ENCODE measurements around the gene KCNQ1OT1.

The KCNQ1OT1 gene

GRCh38 chr11:2741006-2741376 is 41.2 kb upstream of the KCNQ1OT1 start:
- TF ChIP-seq SNAI2 (CRISPR knock-in tag; IDR thresholded peaks at IDR 0.05), result no peak
- no peak for TF ChIP-seq PPARA (CRISPR knock-in tag; IDR thresholded peaks at IDR 0.05; ENCODE audit: borderline replicate concordance)
- ATAC-seq, result no peak

DNA sequence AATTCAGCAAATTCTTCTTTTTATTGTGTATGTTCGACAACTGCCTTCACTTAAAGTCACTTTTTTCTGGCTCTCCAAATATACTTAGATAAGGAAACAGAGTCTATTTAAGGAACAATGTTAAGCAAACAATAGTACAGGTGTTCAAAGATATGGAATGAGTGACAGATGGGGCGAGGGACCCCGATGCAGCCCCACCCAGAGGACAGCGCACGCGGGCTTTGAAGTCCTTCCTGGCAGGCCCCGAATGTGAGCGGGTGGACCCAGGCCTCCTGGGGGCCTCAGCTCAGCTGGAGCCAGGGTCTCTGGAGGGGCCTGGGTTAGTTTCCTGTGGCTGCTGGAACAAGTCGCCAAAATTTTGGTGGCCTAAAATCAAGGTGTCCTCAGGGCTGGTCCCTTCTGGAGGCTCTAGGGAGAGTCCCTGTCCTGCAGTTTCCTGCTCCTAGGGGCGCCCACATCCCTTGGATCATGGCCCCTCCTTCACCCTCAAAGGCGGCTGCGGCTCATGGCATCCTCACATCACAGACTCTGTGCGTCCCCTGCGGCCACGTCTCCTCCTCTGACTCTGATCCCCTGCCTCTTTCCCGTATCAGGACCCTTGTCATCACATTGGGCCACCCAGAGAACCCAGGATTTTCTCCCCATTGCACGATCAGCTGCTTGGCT is 40.6 kb upstream of the KCNQ1OT1 start:
- ATAC-seq, result no peak
- TF ChIP-seq ISL1 (CRISPR knock-in tag; IDR thresholded peaks at IDR 0.05) (no peak), ZNF70 (CRISPR knock-in tag; IDR thresholded peaks at IDR 0.05) (no peak), CREB5 (CRISPR knock-in tag; IDR thresholded peaks at IDR 0.05; ENCODE audit: low read depth) (no peak), ARNTL (CRISPR knock-in tag; IDR thresholded peaks at IDR 0.05; ENCODE audit: borderline replicate concordance, low read depth) (no peak), TOX (CRISPR knock-in tag; IDR thresholded peaks at IDR 0.05; ENCODE audit: borderline replicate concordance) (no peak), ESRRG (CRISPR knock-in tag; IDR thresholded peaks at IDR 0.05) (no peak)
- TF ChIP-seq, protein P1, sequence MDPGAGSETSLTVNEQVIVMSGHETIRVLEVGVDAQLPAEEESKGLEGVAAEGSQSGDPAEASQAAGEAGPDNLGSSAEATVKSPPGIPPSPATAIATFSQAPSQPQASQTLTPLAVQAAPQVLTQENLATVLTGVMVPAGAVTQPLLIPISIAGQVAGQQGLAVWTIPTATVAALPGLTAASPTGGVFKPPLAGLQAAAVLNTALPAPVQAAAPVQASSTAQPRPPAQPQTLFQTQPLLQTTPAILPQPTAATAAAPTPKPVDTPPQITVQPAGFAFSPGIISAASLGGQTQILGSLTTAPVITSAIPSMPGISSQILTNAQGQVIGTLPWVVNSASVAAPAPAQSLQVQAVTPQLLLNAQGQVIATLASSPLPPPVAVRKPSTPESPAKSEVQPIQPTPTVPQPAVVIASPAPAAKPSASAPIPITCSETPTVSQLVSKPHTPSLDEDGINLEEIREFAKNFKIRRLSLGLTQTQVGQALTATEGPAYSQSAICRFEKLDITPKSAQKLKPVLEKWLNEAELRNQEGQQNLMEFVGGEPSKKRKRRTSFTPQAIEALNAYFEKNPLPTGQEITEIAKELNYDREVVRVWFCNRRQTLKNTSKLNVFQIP (CRISPR knock-in tag; IDR thresholded peaks at IDR 0.05; ENCODE audit: borderline replicate concordance, low read depth), result no peak

DNA sequence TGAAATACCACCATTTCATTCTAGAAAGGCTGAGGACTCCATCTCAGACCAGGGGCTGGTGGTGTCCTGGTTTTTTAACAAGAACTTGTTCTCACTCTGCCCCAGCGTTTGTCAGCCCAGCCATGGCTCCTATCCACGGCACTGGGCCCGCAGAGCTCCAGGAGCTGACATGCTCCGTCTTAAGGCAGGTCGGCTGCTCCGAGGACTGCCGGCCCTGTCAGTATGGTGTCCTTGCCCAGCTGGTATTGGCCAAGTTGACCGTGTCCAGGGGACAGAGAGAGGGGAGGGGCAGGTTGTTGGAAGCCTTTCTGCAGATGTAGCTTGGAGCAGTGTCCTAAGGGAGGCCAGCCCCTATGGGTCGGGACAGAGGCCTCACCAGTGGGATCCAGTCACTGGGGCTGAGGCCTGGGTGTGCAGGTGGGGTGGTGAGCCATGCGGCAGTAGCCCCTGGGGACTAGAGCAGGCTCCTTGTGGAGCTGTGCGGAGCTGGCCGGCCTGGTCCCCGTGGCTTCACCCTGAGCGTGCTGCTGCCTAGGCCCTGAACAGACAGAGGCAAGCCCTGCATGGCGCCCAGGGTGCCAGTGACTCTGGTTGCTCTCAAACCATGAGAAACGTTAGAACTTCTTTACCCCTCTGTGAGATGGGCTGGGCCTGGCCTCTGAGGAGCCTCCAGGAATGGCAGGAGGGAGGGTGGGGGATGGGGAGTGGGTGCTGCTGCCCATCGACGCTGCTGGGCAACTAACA is 39.9 kb upstream of the KCNQ1OT1 start:
- no peak for ATAC-seq
- TF ChIP-seq, protein P2, sequence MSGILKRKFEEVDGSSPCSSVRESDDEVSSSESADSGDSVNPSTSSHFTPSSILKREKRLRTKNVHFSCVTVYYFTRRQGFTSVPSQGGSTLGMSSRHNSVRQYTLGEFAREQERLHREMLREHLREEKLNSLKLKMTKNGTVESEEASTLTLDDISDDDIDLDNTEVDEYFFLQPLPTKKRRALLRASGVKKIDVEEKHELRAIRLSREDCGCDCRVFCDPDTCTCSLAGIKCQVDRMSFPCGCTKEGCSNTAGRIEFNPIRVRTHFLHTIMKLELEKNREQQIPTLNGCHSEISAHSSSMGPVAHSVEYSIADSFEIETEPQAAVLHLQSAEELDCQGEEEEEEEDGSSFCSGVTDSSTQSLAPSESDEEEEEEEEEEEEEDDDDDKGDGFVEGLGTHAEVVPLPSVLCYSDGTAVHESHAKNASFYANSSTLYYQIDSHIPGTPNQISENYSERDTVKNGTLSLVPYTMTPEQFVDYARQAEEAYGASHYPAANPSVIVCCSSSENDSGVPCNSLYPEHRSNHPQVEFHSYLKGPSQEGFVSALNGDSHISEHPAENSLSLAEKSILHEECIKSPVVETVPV (CRISPR knock-in tag; IDR thresholded peaks at IDR 0.05), result no peak
- TF ChIP-seq CREB5 (CRISPR knock-in tag; IDR thresholded peaks at IDR 0.05; ENCODE audit: low read depth), result no peak
- TF ChIP-seq TSHZ2 (CRISPR knock-in tag; IDR thresholded peaks at IDR 0.05), result no peak
- no peak for TF ChIP-seq TOX (CRISPR knock-in tag; IDR thresholded peaks at IDR 0.05; ENCODE audit: borderline replicate concordance)
- TF ChIP-seq PPARA (CRISPR knock-in tag; IDR thresholded peaks at IDR 0.05; ENCODE audit: borderline replicate concordance), result no peak
- no peak for TF ChIP-seq ARNTL (CRISPR knock-in tag; IDR thresholded peaks at IDR 0.05; ENCODE audit: borderline replicate concordance, low read depth)
- TF ChIP-seq ZC3H10 (CRISPR knock-in tag; IDR thresholded peaks at IDR 0.05), result no peak
- no peak for TF ChIP-seq TCF4 (CRISPR knock-in tag; IDR thresholded peaks at IDR 0.05; ENCODE audit: borderline replicate concordance)
- TF ChIP-seq, protein P1 (CRISPR knock-in tag; IDR thresholded peaks at IDR 0.05; ENCODE audit: borderline replicate concordance, low read depth), result no peak
- no peak for TF ChIP-seq CSDC2 (CRISPR knock-in tag; IDR thresholded peaks at IDR 0.05)
- no peak for TF ChIP-seq ZFP30 (CRISPR knock-in tag; IDR thresholded peaks at IDR 0.05)
- no peak for TF ChIP-seq GLIS3 (CRISPR knock-in tag; IDR thresholded peaks at IDR 0.05)
- TF ChIP-seq, protein P3, sequence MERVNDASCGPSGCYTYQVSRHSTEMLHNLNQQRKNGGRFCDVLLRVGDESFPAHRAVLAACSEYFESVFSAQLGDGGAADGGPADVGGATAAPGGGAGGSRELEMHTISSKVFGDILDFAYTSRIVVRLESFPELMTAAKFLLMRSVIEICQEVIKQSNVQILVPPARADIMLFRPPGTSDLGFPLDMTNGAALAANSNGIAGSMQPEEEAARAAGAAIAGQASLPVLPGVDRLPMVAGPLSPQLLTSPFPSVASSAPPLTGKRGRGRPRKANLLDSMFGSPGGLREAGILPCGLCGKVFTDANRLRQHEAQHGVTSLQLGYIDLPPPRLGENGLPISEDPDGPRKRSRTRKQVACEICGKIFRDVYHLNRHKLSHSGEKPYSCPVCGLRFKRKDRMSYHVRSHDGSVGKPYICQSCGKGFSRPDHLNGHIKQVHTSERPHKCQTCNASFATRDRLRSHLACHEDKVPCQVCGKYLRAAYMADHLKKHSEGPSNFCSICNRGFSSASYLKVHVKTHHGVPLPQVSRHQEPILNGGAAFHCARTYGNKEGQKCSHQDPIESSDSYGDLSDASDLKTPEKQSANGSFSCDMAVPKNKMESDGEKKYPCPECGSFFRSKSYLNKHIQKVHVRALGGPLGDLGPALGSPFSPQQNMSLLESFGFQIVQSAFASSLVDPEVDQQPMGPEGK (CRISPR knock-in tag; IDR thresholded peaks at IDR 0.05; ENCODE audit: borderline replicate concordance), result no peak
- TF ChIP-seq OSR1 (CRISPR knock-in tag; IDR thresholded peaks at IDR 0.05), result no peak
